ENCODE data around the gene CXCL17.
"Not testable (repeated sequence)": the region's sequence is repeated elsewhere in the genome, so short reads cannot be mapped to it uniquely, and the experiment has no call there.

CXCL17 gene, protein sequence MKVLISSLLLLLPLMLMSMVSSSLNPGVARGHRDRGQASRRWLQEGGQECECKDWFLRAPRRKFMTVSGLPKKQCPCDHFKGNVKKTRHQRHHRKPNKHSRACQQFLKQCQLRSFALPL

DNA sequence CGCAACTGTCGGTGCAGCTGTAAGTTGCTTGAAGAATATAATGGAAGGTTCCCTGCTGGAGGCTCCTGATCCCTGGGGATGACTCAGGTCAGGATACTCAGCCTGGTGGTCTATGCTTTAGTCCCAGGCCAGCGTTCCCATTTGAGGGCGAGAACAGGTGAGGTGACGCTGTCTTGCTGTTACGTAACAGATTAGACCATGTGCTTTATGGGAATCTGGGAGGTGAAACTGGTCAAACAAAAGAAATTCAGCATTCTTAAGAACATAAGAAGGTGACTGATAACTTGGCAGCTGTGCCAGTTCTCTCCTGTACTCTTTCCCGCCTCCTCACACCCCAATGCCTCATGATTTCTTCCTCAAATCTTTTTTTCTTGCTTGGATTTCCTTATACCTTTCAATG lies at the start of gene CXCL17:
Gene CXCL17, minus strand, starts transcription at position 114 of the 400 bp plus-strand sequence. CDS start 114 bp downstream, outside the sequence.
- peak; percentile 96 for DNase-seq

DNA sequence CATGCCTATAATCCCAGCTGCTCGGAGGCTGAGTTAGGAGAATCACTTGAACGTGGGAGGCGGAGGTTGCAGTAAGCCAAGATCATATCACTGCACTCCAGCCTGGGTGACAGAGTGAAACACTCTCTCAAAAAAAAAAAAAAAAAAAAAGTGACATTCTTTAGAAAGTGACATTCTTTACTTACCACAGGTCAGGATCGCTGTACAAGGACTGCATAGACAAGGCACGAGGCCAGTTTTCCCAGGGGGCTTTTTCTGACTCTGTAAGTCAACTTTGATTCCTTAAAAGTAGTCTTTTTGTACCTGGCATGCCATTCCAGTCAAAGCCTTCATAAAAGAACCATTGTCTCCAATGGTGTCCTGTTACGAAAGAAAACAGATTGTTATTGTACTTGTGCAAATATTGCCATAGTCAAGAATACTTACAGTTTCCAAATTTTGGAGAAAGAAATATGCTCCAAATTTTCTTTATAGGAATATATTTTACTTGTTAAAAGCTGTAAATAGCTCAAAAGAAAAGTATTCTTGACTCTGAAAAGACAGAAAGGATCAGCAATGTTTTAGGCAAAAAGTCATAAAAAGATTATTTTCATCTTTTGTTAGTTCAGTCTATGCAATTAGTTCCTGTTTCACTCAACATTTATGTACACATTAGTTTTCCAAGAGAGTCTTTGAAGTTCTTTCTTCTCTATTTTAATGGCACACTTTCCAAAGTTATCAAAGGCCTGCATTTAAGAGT lies 46.2 kb upstream of the CXCL17 start:
- no peak for DNase-seq

DNA sequence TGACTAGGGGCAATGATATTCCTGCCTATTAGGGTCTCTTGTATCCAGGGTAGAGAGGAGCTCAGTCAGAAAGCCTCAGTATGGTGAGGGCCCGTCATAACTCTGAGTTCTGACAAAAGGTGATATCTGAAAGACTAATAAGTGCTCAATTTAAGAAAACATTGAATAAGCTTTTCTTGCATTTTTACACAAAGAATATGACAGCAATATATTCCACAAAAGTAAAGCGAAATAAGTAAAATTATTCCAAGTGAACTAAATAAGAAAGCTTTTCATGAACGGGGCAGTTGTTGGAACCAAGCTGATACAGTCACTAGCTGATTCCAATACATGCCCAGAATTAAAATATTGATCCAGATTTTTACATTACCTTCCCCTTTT lies 45.0 kb upstream of the CXCL17 start:
- DNase-seq = no peak

DNA sequence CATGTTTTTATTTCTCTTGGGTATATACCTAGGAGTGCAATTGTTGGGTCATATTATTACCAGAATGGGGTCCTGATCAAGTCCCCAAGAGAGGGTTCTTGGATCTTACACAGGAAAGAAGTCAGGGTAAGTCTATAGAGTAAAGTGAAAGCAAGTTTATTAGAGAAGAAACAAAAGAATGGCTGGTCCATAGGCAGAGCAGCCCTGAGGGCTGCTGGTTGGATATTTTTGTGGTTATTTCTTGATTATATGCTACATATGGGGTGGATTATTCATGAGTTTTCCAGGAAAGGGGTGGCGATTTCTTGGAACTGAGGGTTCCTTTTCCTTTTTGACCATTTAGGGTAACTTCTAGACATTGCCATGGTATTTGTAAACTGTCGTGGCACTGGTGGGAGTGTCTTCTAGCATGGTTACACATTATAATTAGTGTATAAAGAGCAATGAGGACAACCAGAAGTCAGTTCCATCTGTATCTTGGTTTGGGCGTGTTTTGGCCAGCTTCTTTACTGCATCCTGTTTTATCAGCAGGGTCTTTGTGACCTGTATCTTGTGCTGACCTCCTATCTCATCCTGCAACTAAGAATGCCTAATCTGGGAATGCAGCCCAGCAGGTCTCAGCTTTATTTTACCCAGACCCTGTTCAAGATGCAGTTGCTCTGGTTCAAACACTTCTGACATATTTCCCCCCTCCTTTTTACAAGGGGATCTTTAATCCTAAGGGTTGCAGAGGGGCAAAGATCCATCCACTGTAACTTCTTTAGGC lies 44.5 kb upstream of the CXCL17 start:
- no peak for DNase-seq

DNA sequence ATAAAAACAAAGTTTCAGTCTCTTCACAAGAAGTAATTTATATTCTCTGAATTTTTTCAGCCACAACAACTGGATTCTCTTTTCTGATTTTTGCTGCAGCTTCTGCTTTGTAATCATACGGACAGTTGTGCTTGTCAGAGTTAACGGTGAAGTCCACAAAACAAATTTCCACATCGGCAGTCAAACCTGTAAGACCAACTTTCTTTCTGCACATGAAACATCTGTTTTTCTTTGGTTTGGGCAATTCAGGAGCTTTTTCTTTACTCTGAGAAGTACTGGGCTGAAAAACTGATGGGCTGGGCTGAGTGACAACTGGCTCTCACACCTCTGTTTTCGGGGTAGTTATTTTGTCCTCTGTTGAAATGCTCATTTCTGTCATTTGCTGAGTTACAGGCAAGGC lies 42.3 kb upstream of the CXCL17 start:
- not testable (repeated sequence) for DNase-seq

DNA sequence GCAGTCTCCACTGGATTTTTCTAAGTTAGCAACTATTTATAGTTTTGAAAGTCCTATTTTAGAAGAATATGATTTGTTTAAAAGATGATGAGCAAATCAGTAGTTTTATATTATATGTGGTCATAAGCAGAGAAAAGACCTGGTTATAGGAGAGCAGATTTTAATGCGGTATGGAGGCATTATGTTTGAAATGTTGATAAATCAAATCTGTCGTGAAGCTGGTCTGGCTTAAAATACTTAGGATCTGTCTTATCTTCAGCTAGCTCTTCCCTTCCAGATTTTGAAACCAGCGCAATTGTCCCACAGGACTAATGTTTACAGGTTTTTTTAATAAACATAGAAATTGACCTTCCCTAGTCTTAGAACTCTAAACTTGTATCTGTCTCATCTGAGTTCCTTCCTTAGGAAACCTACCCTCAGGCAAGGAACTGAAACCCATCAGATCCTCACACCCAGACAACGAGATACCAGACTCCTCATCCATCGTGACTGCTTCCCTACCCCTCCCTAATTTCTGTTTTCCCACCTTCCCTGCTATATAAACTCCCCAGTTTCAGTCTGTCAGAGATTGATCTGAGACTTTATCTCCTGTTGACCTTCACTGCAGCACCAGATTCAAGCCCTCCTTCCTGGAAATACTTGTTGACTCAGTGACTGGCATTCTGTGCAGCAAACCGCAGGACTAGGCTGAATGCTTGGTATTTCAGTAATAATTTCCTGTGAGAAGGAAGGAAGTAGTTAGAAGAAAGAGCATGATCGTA lies 37.8 kb upstream of the CXCL17 start:
- DNase-seq = no peak

DNA sequence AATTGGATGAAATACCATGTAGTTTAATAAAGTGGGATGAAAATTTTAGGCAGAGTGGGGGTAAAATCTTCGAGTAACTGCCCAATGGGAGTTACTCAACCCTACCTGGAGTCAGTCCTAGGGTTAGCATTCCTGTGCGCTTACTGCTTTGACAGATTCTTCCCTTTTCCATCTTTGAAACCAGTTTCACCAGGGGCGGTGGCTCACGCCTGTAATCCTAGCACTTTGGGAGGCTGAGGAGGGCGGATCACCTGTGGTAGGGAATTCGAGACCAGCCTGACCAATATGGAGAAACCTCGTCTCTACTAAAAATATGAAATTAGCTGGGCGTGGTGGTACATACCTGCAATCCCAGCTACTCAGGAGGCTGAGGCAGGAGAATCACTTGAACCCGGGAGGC lies 37.0 kb upstream of the CXCL17 start:
- no peak for DNase-seq

DNA sequence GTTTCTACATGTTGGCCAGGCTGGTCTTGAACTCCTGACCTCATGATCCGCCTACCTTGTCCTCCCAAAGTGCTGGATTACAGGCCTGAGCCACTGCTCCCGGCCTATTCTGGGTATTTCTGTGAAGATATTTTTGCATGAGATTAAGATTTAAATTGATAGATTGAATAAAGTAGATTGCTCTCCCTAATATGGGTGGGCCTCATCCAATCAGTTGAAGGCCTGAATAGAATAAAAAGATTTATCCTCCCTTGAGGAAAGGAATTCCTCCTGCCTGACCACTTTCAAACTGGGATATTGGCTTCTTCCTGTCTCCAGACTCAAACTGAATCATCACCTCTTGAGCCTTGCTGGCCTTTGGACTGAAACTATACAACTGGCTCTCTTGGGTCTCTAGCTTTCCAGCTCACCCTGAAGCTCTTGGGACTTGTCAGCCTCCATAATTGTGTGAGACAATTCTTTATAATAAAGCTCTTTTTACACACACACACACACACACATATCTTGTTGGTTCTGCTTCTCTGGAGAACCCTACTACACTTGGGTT lies 36.1 kb upstream of the CXCL17 start:
- DNase-seq = no peak

DNA sequence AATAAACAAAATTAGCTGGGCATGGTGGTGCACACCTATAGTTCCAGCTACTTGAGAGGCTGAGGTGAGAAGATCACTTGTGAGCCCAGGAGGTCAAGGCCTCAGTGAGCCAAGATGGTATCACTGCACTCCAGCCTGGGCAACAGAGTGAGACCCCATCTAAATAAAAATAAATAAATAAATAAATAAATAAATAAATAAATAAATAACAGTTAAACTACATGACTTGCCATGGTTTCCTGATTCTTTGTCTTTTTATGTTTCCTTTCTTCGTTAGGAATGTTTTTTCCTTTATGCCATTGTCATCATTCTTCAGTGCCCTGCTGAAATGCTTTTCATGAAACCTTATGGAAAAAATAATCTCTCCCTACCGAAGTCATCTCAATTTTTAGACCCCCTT lies 35.2 kb upstream of the CXCL17 start:
- no peak for DNase-seq

DNA sequence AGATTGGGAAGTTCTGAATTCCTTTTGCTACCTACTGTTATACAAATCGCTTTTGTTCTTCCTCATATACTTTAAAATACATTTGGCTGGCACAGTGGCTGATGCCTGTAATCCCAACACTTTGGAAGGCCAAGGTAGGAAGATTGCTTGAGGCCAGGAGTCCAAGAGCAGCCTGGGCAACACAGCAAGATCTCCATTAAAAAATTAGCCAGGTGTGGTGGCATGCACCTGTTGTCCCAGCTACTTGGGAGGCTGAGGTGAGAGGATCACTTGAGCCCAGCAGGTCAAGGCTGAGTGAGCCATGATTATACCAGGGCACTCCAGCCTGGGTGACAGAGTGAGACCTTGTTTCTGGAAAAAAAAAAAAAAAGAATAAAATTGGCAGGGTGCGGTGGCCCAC lies 34.4 kb upstream of the CXCL17 start:
- DNase-seq = no peak

DNA sequence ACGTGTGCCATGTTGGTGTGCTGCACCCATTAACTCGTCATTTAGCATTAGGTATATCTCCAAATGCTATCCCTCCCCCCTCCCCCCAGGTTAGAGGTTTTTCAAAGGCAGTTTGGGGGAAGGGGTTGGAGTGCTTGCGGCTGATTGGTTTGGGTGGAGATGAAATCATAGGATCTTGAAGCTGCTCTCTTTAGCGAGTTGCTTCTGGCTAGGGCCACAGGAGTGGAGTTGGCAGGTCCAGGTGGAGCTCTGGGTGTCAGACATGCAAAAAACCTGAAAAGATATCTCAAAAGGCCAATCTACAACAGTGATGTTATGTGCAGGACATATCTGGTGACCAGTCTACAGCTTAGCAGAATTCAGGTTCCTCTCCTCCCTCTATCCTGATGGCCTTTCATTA lies 32.6 kb upstream of the CXCL17 start:
- DNase-seq = no peak

DNA sequence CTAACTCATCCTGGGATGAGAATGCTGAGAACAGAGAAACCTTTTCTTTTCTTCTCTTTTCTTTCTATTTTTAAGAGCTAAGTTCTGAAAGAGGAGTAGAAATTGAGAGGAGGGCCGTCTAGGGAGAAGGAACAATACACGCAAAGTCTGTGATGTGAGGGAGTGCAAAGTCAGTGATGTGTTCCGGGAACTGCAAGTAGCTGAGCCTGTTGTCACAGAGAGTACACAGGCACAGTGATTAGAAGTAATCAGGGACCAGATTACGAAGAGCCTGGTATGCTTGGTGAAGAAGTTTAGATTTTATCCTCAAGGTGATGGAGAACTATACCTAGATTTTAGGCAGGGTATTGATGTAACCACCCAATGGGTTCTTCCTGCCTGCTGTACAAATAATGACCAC lies 32.0 kb upstream of the CXCL17 start:
- DNase-seq = no peak

DNA sequence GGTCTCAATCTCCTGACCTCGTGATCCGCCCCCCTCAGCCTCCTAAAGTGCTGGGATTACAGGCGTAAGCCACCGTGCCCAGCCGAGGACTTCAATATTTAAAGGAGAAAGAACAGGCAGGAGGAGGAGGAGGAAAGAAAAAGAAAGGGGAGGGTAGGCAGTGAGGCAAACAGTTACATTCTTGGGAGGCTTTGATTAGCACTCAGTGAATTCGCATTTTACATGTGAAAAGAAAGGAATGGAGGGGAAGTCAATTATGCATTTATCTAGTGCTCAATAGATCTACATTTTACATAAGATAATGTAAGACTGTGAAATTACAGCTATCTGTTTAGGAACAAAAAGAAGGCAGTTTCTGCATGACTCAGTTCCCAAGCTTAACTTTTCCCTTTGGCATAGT lies 30.9 kb upstream of the CXCL17 start:
- DNase-seq = no peak

DNA sequence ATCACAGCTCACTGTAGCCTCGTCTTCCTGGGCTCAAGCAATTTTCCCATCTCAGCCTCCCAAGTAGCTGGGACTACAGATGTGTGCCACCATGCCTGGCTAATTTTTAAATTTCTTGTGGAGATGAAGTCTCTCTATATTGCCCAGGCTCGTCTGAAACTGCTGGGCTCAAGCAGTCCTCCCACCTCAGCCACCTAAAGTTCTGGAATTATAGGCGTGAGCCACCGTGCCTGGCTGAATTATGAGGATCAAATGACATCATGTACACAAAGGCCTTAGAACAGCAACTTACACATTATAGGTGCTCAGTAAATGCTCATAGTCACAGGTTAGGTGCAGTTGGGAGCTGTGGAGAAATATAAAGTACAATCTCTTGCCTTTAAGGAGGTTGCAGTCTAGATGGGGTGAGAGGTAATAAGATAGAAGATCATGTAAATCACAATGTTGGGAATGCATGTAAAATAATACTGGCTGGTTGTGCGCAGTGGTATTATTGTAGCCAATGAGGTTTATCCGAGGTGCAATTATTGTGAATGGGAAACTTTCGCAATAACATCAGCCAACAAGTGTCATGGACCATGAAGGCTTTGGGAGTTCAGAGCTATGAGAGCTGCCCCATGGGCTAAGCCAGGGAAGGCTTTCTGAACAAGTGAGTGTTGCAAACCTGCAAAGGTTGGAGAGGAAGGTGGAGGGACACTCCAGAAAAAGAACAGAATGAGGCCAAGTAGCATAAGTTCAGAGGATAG lies 29.8 kb upstream of the CXCL17 start:
- no peak for DNase-seq

DNA sequence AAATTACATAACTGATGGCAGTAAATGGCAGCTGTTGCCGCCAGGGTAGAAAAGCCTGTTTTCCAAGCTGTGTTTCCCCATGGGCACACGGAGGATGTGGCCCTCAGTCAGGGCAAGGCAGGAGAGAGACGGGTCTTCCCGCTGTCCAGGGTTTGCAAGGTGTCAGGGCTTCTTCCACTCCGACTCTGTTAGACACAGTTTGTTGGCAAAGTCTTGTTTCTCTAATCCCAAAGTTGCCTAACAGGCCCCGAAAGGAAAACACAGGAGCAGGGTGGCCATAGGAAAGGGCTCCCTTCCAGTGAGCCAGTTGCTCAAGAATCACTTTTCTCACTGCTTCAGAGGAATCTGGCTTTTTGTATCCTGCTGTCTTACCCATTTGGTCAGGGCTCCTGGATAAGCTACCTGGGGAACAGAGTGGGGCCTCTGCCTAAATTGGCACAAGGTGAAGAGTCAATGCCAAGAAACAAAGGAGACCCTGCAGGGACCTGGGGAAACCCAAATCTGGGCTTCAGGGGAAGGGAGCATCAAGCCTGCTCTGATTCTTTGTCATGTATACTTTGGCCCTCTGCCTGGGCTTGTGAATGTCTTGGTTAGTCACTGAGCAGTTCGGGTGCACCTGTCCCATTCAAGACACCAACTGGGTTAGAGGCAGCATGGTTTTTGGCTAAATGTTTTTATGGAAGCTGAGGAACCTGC lies 29.0 kb upstream of the CXCL17 start:
- no peak for DNase-seq

DNA sequence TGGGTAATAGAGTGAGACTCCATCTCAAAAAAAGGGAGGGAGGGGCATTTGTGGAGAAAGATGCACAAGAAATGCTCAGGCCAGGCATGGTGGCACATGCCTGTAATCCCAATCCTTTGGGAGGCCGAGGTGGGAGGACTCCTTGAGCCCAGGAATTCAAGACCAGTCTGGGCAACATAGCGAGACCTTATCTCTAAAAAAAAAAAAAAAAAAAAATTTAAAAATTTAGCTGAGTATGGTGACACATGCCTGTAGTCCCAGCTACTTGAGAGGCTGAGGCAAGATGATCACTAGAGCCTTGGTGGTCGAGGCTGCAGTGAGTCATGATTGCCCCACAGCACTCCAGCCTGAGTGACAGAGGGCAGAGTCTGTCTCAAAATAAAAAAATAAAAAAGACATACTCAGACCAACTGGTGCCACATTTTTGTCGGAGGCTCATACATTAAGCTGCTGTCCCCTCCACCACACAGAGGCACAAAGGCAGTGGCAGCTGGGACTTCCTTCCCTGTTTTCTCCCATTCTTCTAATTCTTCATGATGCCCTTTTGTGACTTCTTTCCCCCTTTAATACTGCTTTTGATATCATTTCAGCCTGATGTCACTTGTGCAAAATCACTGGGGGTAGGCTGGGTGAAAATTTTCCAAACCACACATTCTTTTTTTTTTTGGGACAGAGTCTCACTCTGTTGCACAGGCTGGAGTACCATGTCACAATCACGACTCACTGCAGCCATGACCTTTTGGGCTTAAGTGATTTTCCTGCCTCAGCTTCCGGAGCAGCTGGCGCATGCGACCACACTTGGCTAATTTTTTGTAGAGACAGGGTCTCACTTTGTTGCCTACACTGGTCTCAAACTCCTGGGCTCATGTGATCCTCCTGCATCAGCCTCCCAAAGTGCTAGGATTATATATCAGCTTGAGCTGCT lies 26.8 kb upstream of the CXCL17 start:
- no peak for DNase-seq

DNA sequence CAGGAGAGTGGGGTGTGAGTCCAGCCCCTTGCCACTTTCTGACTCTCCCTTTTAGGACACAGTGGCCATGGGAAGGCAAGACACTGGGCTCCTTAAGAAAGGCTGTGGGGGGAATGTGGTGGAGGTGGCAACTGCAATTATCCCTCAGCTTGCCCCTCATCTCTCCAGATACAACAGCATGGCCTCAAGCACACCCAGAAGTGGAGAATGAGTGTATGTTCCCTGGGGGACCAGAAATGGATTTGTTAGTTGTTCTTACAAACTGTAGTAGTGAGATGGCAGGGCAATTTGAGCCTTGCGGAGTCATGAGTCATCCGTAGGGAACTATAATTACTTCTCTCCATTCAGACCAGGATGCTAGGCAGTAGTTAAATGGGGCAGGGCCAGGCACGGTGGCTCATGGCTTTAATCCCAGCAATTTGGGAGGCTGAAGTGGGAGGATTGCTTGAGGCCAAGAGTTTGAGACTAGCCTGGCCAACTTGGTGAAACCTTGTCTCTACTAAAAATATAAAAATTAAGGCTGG lies 25.6 kb upstream of the CXCL17 start:
- peak; percentile 1 for DNase-seq

DNA sequence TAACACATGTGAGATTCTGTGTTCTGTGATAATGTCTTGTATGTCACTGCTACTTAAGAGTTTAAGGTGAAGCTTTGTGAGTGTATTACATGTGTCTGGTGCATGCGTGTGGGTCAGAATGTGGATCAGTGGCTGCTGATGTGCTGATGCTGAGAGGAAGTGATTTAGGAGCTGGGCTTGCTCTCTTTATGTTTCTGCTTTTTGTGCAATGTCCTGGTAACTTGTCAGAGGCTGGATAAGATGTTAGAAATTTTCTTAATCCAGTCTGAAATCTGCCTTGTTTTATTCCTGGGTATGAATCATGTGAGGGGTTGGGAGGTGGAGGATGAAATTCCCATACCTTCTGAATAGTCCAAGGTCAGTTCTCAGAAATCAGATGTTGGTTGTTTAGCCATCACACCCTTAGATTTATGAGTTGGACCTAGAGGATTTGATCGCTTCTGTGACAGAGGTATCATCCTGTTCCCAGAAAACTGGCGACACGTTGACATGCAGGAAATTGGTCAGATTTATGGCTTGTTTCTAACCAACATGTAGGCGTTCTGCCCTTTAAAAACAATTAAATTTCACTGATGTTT lies 24.5 kb upstream of the CXCL17 start:
- DNase-seq = no peak

DNA sequence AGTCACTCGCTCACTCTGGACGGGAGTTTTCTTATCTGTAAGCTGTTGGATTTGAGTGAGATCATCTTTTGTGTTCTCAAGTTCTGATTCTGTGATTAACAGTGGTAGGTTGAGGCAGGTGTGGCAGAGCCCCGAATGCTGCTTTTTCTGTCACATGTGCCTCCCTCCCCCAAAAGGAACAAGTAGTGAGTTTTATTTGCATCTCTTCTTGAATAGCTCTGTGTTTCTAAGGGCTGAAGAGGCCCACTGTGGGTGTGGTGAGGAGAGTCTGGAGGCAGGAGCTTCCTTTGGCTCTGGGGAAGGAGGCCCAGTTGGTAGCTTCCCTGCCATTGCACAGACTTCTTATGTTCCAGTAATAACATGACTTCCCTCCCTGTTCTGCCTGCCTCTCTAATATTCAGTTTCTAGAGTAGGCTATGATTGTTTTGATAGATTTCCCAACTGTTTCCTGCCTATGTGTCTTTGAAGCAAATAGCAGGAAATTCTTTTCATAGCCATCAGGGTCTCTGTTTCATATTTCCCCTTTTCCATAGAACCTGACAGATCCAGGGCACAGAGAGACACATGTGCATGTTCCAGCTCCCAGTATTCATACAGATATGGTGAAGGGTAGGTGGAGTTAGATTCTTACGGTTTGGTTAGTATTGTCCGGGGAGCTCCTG lies 23.9 kb upstream of the CXCL17 start:
- no peak for DNase-seq
